Stimulated activated CD8-positive, alpha-beta memory T cell treated with anti-CD3 and anti-CD28 coated beads, Interleukin-2, amount 100 ng/mL, for 48 hours (primary cell): ENCODE results near the gene ITIH4.

Source experiments
- DNase-seq, 2 donors: peaks; one replicate each; pipeline ENCODE4 v3.0.0-alpha.2; 2020; ENCODE audit warnings: low read depth in 2 of 2

ITIH4 gene

DNA sequence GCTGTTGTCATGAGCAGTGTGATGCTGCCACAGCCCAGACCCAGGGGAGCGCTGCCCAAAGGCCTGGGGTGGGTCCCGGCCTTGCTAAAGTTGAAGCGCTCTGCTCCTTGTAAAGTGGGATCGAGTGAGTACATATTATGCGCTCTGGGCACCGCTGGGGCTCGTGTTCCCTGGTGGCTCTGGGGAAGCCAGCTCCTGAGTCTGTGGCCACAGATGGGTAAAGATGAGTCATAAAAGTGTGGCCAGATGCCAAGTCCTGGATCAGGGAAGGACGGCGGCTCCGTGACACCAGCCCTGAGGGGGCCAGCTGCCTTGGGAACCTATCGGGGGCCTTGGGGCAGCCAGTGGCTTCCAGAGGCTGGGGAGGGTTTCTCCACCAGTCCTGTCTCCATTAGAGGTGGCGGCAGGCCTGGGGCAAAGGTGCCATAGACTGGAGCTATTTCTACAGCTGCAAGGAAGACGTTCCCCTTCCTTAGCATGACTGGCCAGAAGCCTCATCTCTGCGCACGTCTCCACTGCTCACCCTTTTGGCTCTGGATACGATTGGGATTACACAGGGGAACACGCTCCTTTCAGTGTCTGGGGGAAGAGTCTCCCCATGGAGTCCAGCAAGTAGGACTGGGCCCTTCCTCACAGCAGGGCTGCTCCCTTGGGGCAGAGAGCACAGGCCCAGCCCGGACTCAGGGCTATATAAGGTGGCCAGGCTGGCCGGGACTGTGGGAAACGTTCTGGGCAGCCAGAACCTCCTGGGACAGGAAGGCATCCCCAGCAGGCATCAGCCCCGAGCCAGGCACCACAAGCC, 1.2 kb upstream of the ITIH4 start:
- DNase-seq = no peak

DNA sequence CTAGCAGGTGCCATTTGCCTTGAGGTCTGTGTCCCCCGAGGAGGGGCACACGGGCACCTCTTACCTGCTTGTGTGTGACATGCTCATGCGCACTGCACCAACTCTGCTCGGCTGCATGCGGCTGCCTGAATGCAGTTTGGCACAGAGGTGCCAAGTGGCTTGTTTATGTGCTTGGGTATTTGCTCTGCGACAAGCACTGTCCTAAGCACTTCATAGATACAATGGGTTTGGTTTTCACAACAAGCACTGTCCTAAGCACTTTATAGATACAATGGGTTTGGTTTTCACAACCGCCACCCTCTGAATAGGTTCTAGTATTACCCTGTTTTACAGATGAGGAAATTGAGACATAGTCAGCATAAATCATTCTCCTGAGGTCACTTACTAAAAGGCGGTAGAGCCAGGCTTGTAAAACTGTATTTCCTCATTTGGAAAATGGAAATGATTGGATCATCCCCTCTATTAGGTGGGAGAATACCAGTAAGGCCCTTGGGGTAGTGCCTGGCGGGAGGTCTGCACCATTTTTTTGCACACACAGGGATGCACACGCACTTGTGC, 487 bp downstream of the ITIH4 start:
- no peak for DNase-seq

DNA sequence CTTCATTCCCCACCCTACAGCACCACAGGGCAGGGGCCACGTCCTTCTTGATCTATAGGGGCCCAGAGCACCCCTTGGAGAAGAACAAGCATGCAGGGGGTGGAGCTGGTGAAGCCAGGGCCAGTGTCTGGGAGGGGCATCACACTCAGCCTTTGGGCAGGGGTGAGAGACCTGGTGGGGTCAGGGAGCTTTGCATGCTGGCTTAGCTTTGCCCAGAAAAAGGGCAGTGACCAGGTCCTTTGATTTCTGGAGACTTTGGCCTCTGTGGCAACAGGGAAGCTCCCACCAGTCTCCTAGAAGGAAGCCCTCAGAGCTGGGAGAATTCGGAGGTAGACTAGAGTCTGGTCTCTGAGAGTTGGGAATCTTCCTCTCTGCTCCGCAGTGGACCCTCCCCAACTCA, 990 bp downstream of the ITIH4 start:
- DNase-seq = no peak

DNA sequence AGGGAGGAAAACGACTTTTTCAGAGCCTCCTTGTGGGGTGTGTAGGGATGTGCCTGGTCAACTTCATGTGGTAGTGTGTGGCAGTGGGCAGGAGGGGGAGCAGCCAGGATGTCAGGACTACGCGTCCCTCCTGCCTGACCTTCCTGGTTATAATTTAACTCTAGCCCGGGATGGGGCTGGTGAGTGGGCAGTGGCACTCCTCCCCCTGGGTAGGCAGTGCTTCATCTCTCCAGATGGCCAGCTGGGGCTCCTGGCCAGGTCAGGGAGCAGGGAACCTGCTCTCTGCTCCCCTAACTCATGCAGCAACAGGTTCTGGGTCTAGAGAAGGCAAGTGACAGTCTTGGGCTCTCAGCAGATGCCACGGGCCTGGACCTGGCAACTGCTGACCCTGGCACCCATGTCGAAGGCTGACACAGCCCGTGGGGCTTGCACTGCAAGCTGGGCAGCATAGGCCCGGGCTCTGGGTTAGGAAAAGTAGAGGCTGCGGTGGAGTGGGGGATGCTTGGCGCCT, 2.6 kb downstream of the ITIH4 start:
- DNase-seq = no peak

DNA sequence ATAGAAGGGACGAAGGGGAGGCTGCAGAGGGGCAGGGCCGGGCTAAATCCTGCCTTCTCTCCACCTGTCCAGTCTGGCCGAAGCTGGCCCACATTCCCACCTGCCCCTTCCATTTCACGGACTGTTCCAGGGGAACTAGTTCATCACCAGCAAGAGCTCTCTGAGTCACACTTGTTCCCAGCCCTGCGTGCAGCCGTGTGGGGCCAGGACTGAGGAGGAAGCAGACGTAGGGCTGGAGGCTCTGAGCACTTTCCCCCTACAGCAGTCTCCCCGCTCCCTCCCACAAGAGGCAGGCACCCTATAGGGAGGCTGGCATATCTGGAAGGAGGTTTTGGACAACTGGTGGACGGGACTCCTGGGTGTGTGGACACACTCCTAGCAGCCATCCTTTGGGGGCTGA, 3.0 kb downstream of the ITIH4 start:
- no peak for DNase-seq

DNA sequence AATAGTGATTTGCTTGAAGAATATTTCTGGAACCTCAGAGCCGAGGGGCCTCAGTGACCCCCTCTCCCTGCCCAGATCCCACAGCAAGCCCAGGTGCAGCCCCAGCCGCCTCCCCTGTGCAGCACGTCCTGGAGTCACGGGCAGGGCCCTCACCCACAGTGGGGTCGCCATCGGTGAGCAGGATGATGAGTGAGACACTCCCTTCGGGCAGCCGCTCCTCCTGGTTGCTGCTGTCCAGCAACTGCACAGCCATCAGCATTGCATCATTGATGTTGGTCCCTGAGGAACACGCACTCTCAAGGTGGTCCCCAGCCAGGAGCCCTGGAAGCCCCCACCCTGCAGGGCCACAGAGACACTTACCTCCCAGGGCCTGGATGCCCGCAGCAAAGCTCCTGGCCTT, 6.4 kb downstream of the ITIH4 start:
- DNase-seq = no peak

DNA sequence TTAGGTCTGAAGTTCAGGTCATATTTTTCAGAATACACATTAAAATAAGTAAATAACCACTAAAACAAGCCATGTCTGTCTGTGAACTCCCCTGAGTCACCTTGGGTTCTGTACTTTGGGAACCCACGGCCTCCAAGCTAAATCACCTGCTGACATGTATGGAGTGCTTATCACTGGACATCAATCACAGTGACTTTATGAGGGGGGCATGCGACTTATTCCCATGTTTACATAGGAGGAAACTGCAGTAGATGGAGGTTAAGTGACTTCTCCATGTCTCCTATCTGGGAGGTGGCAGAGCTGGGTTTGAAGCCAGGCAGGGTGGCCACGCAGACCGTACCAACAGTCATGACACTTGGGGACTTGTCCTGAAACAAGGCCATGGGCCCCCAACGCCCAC, 8.1 kb downstream of the ITIH4 start:
- no peak for DNase-seq

DNA sequence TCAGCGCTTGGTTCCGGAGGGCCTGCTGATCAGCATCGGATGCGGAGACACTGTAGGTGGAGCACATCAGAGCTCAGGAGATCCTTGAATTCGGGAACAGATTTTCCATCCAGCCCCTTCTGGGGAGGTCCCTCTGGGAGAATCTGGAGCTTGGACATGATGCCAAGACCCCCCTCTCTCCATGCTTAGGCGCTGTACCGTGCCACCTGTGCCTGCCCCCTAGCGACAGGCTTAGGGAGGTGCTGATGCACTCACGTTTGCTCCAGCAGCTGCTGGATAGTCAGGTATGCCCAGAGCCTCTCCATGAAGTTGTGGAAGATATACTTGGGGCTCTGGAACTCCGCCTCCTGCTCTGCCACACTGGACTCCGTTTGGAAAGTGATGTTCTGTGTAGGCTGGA, 9.7 kb downstream of the ITIH4 start:
- DNase-seq = peak in 1 of 2 donors; percentile 7

DNA sequence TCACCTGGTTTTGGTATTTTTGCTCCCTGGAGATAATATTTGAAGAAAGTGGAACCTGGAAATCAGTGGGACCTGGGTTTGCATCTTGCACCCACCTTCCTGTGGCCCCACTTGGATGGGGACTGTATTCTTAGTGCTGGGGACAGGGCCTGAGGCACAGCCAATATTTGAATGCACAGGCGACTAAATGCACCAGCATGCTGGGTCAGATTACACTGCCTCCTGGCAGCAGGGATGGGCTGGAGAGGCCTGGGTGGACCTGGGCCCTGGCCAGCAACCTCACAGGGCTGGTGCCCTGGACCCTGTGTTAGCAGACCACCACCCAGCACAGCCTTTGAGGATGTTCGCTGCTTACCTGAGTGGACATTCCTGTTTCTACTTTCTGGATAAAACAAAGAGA, 10.5 kb downstream of the ITIH4 start:
- DNase-seq = no peak

DNA sequence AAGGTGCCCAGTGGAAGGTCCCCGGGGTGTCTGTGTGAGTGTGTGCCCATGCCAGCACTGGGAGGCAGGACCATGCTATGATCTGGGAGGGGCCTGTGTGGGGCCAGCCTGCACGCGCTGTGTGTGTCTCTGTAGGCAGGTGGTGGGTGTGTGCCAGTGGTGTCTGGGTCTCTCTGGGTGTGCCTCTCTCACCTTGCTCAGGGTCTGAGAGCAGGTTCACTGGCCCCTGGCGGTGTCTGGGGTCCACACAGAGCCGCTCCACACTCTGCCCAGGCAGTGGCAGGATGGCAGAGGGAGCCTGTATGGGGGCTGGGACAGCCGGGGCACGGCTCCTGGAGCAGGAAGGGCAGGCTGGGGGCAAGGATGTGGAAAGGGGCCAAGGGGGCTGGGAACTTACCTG, 12.6 kb downstream of the ITIH4 start:
- DNase-seq = no peak

DNA sequence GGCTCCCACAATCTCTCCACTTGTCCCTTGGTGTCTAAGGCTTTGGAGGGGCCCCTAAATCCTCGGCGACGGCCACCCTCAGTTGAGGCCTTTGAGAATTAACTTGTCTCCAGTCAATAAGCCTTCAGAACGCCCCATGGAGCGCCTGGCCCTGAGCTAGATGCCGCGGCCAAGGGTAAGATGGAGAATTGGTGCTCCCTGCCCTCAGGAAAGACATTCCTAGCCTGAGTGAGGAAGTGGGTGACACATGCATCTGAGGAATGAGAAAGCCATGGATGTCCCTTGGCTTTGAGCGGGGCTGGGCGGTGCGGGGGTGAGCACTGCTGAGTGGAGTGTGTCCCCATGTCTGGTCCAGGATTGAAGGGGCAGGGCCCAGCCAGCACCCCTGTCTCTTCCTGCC, 13.3 kb downstream of the ITIH4 start:
- DNase-seq = no peak

DNA sequence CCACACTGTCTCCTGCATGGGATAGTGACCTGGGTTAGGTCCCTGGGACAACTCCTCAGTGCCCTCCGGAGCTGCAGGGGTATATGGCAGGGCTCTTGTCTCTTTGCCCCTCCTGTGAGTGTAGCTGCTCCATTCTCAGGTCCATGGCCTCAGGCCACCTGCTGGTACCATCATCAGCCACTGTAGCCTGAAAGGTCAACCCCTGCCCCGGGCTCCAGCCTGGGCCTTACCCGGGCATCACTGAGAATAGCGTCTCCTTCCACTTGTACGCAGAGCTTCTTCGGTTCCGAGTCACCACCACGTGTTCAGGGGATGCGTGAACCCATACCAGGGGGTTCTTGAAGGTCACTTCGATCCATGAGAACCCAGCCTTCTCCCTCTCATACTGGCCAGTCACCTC, 13.8 kb downstream of the ITIH4 start:
- DNase-seq = no peak

DNA sequence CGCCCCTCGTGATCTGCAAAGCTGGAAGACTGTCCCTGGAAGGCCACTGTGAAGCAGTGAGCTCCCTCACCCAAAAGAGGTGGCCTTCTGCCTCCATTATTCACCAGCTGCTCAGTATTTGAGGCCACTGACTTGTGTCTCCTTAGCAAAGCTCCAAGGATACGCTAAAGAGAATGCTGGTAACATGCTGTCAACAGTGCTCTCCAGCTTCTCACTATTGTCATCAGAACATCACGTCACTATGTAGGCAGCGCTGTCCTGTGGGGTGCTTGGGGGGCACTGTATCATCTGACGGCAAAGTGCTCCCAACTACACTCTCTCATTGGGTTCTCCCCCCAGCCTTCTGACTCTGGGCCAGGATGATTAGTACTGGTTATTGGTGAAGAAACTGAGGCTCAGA, 14.3 kb downstream of the ITIH4 start:
- no peak for DNase-seq

DNA sequence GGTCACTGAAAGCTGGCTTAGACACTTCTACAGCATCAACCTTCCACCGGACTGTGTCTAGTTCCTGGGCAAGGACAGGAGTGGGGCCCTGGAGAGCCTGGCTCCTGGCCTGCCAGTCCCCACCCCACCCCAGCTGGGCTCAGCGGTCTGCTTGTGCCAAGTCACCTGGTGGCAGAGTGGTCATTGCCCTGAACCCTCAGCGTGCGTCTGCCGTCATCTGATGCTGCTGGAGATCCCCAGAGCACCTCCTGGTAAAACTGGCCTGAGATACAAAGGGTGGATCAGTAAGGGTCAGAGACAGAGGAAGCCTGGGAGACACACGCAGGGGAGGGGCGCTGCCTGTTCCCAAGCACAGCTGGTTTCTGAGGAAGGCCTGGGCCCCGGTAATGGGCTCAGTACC, 16.7 kb downstream of the ITIH4 start:
- no peak for DNase-seq

DNA sequence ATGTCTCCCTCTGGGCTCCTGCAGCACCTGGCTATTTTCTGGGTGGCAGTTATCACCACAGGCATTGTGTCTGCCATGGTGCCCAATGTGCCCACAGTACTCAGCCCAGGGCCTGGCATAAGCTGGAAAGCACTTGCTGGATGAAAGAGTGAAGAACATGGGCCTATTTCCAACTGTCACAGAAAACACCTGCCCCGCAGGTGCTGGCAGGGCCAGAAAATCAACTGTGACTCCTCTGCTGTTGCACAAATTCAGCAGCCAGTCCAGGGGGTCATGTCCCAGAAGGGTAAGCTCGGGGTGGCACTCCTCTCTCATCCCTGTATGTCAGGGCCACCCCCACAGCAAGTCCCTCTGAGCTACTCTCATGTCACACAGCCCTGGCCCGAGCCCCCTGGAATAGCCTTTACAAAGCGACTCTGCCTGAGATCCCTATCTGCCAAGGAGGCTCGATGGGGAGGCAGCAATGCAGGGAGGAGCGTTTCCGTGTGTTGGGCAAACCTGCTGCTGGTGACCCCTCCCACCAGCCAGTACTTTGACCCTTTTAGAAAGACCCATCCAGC, 18.9 kb downstream of the ITIH4 start:
- no peak for DNase-seq

DNA sequence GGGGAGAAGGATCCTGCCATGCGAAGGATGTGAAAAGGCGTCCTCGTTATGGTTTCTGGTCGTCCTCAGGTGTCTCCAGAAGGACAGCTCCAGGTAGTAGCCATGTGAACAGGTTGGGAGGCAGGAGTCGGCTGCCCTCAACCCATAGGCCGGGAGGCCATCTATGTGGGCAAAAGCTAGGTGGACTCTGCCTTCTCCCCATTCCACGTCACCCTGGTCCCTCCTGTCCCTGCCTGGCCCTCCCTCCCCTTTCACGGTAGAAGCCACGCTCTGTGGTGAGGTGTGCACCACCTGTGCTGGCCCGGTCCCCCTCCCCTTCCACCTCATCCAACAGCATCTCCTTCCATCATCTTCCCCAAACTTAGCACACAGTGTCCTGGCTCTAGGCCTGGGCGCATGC, 19.5 kb downstream of the ITIH4 start:
- DNase-seq = no peak

DNA sequence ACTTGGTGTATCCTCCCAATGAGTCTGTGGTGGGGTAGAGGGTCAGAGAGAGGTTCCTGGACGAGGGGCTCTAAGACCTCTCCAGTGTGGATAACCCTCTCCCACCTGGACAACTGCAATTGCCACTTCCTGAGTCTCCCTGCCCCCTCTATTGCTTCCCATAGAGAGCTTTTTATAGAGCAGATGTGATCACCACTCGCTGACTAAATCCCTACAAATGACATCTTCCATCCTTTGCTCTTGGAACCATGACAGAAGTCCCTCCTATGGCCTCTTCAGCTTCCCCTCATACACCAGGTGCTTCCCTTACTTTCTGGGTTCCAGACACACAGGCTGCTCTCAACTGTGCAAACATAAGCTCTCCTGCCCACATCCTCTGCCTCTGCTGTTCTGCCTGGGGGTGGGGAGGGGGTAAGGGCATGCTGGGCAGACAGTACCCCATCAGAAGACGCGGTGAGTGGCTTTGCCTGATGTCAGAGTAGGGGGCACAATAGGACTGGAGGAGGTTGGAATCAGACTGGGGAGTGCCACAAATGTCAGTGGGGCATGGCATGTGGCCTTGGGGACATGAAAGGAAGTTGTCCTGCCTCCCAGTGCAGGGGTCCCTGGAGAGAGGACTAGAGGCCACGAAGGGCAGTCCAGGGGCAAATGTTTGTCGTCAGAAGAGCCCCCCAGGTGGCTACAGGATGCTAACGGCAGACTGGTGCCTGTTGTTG, 20.7 kb downstream of the ITIH4 start:
- DNase-seq = no peak

DNA sequence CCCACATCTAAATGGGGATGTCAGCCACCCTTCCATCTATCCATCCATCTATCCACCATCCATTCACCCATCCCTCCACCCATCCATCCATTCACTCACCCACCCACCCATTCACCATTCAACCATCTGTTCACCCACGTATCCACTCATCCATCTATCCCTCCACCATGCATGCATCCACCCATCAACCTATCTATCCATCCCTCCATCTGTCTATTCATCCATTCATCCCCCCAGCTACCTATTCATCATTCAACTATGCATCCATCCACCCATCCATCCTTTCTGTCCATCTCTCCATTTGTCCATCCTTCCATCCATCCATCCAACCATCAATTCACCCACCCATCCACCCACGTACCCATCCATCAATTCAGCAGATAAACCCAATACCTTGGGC, 21.3 kb downstream of the ITIH4 start:
- no peak for DNase-seq

DNA sequence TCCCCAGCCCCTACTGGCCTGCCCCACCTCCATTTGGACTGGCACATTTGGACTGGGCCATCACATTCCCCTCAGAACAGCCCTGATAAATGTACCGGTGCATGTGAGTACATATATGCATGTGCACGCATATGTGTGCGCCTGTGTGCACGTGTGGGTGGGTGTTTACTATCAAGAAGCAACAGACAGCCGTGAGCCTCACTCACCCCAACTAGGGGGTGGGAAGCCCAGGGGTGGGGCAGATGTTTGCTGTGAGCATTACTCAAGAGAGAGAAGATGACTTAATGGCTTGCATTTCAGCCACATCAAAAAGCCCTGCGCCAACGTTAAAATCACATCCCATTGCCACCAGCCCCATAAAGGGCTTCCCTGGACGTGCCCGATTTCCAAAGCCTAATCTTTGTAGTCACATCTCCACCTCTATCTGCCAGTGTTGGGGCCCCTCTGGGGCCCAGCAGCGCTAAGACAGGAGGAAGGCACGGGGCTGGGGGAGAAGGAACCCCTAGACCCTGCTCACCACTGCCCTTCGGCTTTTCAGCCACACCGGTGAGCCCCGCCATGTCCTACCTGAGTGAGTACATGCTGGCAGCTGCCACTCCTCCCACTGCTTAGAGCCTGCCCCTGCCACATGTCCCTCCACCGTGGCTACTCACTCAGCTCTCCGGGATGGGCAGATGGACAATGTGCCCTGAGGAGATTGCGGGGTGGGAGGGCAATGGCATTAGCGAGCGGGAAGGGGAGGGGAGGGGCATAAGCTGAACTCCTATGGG, 25.0 kb downstream of the ITIH4 start:
- no peak for DNase-seq

DNA sequence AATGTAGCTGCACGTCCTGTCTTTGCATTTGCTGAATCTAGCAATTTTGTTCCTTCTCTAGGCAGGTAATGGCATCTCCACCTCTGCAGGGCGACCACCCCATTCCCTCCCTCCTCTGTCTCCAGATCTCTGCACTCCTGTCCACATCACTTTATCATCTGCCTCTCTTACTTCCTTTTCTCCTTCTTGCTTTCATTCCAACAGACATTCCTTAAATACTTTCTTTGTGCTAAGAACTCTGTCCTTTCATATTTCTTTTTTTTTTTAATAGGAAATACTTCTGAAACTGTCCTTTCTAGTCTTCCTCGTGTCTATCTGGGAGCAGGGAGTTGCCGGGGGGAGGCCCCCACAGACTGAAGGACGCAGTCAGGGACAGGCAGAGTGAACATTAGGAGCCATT, 28.6 kb downstream of the ITIH4 start:
- DNase-seq = no peak

DNA sequence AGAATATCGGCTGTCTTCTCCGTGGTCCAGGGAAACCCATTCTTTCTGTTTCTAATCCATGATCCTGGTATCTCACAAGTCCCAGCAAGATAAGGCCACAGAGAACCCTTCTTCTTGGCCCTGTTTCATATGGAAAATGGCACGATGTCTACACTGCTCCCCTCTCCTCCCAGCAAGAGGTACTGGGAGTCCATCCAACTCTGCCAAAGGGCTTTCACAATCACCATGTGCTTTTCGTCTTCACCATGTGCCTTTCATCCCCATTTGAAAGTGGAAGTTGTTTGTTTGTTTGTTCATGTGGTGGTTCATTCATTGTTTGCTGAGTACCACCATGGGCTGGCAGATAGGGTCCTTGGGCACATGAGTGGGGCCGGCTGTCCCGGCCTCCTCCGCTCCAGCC, 30.4 kb downstream of the ITIH4 start:
- no peak for DNase-seq

DNA sequence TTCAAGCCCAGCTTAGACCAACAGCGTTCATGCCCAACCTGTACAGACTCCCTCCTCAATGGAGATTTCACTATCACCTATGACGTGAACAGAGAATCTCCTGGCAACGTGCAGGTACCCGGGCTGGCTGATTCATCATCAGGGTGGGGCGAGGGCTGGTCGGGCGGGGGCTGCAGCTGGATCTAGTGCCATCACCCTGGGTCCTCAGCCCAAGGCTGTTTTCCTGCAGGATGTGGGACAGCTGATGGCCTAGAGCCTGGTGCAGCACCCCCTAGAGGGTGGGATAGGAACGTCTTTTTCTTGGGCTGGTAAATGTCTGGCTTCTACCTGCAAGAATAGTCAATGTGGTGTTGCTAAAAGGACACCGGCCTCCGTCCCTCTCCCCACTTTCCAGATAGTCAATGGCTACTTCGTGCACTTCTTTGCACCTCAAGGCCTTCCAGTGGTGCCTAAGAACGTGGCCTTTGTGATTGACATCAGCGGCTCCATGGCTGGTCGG, 31.4 kb downstream of the ITIH4 start:
- DNase-seq = peak; percentile 2 to 3
